ENCODE results near the gene SLC25A42. TPM values are rescaled to one million over a fixed set of nuclear protein-coding genes. Genes with fewer than 3 reads are reported as not detected.

The SLC25A42 gene
- total RNA-seq, 1 experiment from 2014 or later, result 8.1 TPM

DNA sequence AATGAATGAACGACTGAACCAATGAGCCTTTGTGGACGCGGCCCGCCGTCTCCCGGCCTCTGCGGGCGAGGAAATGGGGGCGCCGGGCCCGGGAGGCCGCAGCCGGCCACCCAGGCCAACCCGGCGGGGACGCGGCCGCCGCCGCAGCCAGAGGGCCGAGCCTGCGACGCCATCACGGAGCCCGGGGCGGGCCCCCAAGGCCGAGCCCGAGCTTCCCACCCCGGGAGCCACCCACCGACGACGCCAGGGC lies 30.7 kb upstream of the SLC25A42 start:
- peaks cover 49% of the 10 kb centered on the region for H3K36me3 Mint-ChIP-seq
- POLR2A ChIA-PET, result no interaction called here

DNA sequence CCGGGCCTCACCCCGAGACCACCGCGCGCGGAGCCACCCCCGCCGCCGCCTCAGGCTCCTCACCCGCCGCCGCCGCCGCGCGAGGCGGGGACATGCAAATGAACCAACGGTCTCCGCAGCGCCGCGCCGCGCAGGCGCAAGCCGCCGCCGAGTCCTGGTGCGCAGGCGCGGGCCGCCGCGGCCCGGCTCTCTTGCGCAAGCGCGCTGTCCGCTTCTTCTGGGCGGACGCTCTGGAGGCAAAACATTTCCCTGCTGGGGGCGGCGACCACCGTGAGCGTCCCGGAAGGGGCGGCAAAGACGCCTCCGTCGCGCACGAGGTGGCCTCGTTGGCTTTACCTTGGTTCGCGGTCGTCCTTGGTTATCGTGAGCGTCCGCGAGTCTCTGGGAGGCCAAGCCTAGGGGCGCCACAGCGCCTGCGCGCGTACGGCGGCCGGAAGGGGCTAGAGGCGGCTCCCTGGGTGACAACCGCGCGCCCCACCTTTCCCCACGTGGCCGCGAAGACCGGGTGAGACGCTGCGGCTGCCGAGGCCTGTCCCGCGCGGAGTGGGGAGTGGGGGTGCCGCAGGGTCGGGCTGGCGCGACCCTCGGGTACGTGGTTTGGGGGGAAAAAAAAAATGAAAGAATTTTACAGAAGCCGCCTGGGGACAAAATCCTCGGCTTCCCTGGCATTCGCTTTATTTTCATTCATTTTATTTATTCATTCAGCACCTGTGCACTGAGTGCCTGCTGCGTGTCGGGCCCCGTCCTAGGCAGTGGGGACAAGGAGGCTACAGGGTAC lies 30.2 kb upstream of the SLC25A42 start, which contains the start of the genes ARMC6 and SUGP2:
Gene ARMC6, plus strand, starts transcription at position 178 of the 778 bp plus-strand sequence. CDS start 607 bp downstream, outside the sequence.
Gene SUGP2, minus strand, starts transcription at position 92 of the 778 bp plus-strand sequence. CDS start 2,446 bp downstream, outside the sequence.
- ChIA-PET POLR2A (no interaction called here), CTCF (no interaction called here)
- DNase-seq (ENCODE audit: low spot score) (peak; percentile 85), ATAC-seq (peak; percentile 53)
- peaks cover 13% of the 10 kb centered on the region for H3K9me3 Mint-ChIP-seq
- H3K4me1 Mint-ChIP-seq, result peaks cover 15% of the 10 kb centered on the region
- H3K4me3 Mint-ChIP-seq, result peak within 1 kb of the TSS; percentile 96
- peak within 1 kb of the TSS; percentile 97 for H3K27ac Mint-ChIP-seq
- peaks cover 46% of the 10 kb centered on the region for H3K36me3 Mint-ChIP-seq
- no peaks in the 10 kb centered on the region for H3K27me3 Mint-ChIP-seq (ENCODE audit: low read depth)
- TF ChIP-seq PRRX2 (CRISPR knock-in tag; IDR thresholded peaks at IDR 0.05), result no peak
- 0 out of 2 replicates have a peak, but pooled peaks have one; percentile 58 for TF ChIP-seq NFE2L1 (CRISPR knock-in tag; IDR thresholded peaks at IDR 0.05)
- TF ChIP-seq, protein P1, sequence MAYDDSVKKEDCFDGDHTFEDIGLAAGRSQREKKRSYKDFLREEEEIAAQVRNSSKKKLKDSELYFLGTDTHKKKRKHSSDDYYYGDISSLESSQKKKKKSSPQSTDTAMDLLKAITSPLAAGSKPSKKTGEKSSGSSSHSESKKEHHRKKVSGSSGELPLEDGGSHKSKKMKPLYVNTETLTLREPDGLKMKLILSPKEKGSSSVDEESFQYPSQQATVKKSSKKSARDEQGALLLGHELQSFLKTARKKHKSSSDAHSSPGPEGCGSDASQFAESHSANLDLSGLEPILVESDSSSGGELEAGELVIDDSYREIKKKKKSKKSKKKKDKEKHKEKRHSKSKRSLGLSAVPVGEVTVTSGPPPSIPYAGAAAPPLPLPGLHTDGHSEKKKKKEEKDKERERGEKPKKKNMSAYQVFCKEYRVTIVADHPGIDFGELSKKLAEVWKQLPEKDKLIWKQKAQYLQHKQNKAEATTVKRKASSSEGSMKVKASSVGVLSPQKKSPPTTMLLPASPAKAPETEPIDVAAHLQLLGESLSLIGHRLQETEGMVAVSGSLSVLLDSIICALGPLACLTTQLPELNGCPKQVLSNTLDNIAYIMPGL (CRISPR knock-in tag; IDR thresholded peaks at IDR 0.05), result no peak; the same call in 1 of the 2 replicates
- no peak for TF ChIP-seq SOX15 (CRISPR knock-in tag; IDR thresholded peaks at IDR 0.05)
- TF ChIP-seq, protein P2, sequence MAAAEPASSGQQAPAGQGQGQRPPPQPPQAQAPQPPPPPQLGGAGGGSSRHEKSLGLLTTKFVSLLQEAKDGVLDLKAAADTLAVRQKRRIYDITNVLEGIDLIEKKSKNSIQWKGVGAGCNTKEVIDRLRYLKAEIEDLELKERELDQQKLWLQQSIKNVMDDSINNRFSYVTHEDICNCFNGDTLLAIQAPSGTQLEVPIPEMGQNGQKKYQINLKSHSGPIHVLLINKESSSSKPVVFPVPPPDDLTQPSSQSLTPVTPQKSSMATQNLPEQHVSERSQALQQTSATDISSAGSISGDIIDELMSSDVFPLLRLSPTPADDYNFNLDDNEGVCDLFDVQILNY (CRISPR knock-in tag; IDR thresholded peaks at IDR 0.05), result peak; percentile 86
- no peak for TF ChIP-seq NFYB (CRISPR knock-in tag; conservative IDR thresholded peaks at IDR 0.05; ENCODE audit: low read depth)
- no peak; the same call in 1 of the 2 replicates for TF ChIP-seq ZNF232 (CRISPR knock-in tag; IDR thresholded peaks at IDR 0.05)
- TF ChIP-seq, protein P3, sequence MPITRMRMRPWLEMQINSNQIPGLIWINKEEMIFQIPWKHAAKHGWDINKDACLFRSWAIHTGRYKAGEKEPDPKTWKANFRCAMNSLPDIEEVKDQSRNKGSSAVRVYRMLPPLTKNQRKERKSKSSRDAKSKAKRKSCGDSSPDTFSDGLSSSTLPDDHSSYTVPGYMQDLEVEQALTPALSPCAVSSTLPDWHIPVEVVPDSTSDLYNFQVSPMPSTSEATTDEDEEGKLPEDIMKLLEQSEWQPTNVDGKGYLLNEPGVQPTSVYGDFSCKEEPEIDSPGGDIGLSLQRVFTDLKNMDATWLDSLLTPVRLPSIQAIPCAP (CRISPR knock-in tag; IDR thresholded peaks at IDR 0.05), result peak; percentile 81; the same call in 1 of the 2 replicates
- no peak for TF ChIP-seq NR1H2 (CRISPR knock-in tag; IDR thresholded peaks at IDR 0.05)
- TF ChIP-seq, protein P4, sequence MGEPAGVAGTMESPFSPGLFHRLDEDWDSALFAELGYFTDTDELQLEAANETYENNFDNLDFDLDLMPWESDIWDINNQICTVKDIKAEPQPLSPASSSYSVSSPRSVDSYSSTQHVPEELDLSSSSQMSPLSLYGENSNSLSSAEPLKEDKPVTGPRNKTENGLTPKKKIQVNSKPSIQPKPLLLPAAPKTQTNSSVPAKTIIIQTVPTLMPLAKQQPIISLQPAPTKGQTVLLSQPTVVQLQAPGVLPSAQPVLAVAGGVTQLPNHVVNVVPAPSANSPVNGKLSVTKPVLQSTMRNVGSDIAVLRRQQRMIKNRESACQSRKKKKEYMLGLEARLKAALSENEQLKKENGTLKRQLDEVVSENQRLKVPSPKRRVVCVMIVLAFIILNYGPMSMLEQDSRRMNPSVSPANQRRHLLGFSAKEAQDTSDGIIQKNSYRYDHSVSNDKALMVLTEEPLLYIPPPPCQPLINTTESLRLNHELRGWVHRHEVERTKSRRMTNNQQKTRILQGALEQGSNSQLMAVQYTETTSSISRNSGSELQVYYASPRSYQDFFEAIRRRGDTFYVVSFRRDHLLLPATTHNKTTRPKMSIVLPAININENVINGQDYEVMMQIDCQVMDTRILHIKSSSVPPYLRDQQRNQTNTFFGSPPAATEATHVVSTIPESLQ (CRISPR knock-in tag; IDR thresholded peaks at IDR 0.05), result no peak

More for the DNA sequence above, 30.7 kb upstream of the SLC25A42 start:
- no peaks in the 10 kb centered on the region for H3K27me3 Mint-ChIP-seq (ENCODE audit: low read depth)
- DNase-seq (ENCODE audit: low spot score) (no peak), ATAC-seq (no peak)
- TF ChIP-seq, protein P5, sequence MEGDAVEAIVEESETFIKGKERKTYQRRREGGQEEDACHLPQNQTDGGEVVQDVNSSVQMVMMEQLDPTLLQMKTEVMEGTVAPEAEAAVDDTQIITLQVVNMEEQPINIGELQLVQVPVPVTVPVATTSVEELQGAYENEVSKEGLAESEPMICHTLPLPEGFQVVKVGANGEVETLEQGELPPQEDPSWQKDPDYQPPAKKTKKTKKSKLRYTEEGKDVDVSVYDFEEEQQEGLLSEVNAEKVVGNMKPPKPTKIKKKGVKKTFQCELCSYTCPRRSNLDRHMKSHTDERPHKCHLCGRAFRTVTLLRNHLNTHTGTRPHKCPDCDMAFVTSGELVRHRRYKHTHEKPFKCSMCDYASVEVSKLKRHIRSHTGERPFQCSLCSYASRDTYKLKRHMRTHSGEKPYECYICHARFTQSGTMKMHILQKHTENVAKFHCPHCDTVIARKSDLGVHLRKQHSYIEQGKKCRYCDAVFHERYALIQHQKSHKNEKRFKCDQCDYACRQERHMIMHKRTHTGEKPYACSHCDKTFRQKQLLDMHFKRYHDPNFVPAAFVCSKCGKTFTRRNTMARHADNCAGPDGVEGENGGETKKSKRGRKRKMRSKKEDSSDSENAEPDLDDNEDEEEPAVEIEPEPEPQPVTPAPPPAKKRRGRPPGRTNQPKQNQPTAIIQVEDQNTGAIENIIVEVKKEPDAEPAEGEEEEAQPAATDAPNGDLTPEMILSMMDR (IDR thresholded peaks at IDR 0.05), result no peak
- TF ChIP-seq ZNF138 (CRISPR knock-in tag; conservative IDR thresholded peaks at IDR 0.05) (no peak), CREB1 (CRISPR knock-in tag; IDR thresholded peaks at IDR 0.05) (no peak), GTF2I (CRISPR knock-in tag; conservative IDR thresholded peaks at IDR 0.05) (no peak), RELA (CRISPR knock-in tag; IDR thresholded peaks at IDR 0.05; ENCODE audit: borderline replicate concordance) (no peak), SMAD3 (CRISPR knock-in tag; IDR thresholded peaks at IDR 0.05; ENCODE audit: borderline replicate concordance) (no peak)
- TF ChIP-seq, protein P6, sequence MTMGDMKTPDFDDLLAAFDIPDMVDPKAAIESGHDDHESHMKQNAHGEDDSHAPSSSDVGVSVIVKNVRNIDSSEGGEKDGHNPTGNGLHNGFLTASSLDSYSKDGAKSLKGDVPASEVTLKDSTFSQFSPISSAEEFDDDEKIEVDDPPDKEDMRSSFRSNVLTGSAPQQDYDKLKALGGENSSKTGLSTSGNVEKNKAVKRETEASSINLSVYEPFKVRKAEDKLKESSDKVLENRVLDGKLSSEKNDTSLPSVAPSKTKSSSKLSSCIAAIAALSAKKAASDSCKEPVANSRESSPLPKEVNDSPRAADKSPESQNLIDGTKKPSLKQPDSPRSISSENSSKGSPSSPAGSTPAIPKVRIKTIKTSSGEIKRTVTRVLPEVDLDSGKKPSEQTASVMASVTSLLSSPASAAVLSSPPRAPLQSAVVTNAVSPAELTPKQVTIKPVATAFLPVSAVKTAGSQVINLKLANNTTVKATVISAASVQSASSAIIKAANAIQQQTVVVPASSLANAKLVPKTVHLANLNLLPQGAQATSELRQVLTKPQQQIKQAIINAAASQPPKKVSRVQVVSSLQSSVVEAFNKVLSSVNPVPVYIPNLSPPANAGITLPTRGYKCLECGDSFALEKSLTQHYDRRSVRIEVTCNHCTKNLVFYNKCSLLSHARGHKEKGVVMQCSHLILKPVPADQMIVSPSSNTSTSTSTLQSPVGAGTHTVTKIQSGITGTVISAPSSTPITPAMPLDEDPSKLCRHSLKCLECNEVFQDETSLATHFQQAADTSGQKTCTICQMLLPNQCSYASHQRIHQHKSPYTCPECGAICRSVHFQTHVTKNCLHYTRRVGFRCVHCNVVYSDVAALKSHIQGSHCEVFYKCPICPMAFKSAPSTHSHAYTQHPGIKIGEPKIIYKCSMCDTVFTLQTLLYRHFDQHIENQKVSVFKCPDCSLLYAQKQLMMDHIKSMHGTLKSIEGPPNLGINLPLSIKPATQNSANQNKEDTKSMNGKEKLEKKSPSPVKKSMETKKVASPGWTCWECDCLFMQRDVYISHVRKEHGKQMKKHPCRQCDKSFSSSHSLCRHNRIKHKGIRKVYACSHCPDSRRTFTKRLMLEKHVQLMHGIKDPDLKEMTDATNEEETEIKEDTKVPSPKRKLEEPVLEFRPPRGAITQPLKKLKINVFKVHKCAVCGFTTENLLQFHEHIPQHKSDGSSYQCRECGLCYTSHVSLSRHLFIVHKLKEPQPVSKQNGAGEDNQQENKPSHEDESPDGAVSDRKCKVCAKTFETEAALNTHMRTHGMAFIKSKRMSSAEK (CRISPR knock-in tag; IDR thresholded peaks at IDR 0.05; ENCODE audit: borderline replicate concordance), result no peak
- TF ChIP-seq, protein P7, sequence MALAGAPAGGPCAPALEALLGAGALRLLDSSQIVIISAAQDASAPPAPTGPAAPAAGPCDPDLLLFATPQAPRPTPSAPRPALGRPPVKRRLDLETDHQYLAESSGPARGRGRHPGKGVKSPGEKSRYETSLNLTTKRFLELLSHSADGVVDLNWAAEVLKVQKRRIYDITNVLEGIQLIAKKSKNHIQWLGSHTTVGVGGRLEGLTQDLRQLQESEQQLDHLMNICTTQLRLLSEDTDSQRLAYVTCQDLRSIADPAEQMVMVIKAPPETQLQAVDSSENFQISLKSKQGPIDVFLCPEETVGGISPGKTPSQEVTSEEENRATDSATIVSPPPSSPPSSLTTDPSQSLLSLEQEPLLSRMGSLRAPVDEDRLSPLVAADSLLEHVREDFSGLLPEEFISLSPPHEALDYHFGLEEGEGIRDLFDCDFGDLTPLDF (CRISPR knock-in tag; IDR thresholded peaks at IDR 0.05), result no peak
- TF ChIP-seq, protein P8, sequence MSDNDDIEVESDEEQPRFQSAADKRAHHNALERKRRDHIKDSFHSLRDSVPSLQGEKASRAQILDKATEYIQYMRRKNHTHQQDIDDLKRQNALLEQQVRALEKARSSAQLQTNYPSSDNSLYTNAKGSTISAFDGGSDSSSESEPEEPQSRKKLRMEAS (CRISPR knock-in tag; IDR thresholded peaks at IDR 0.05), result no peak
- H3K4me1 Mint-ChIP-seq, result peaks cover 15% of the 10 kb centered on the region
- peak overlapping the region; percentile 96 for H3K4me3 Mint-ChIP-seq
- H3K27ac Mint-ChIP-seq, result peak overlapping the region; percentile 19; the same call in 1 of the 2 replicates
- CTCF ChIA-PET, result interaction anchor here (0.6 kb wide), 1 partner anchor 83 kb away, joined by 4 read pairs; no protein-coding TSS in a partner anchor
- peaks cover 13% of the 10 kb centered on the region for H3K9me3 Mint-ChIP-seq
